HG03175 (cell line): Measurements from ENCODE around the gene BCAR3.

ENCODE experiments used
- ATAC-seq: cut with Tn5 transposase; IDR thresholded peaks from one replicate; pipeline ENCODE4 v1.9.1; 2021; ENCODE audit warnings: mild to moderate bottlenecking, moderate library complexity; ENCODE audit not compliant: unreplicated experiment

BCAR3 gene

DNA sequence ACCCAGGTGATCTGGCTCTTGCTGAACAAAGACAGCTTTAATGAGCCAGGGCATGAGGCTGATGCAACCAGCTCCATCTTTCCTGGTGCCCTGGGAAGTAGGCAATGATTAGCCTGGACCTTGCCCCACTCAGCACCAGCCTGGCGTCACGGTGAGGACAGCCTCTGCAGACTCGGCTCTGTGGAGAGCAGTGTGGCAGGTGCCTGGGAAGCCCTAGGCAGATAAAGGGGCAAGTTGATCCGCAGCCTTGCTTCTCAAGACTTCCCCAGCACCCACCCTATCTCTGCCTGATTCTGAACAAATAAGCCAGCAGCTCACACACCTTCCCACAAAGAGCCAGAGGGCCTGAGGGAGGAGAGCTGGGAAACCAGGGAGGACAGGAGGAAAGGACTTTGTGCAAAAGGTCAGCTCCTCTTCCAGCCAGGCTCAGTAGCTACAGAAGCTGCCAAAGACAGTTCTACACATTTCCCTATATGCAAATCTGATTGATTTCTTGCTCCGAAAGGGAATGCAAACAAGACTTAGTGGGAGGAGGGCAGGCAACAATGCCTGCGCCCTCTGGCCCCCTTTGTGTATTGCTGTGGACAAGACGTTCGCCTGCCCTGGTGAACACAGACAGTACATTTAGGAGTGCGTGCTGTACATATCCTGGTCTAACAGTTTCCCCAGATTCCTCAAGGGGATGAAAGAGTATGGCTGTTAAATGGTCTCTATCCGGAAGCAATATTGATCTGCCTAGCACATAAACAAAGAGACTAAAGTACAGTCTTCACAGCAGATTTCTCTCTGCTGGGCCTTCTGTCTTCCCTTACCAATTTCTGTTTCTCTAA is 63.8 kb downstream of the BCAR3 start:
- ATAC-seq = no peak

DNA sequence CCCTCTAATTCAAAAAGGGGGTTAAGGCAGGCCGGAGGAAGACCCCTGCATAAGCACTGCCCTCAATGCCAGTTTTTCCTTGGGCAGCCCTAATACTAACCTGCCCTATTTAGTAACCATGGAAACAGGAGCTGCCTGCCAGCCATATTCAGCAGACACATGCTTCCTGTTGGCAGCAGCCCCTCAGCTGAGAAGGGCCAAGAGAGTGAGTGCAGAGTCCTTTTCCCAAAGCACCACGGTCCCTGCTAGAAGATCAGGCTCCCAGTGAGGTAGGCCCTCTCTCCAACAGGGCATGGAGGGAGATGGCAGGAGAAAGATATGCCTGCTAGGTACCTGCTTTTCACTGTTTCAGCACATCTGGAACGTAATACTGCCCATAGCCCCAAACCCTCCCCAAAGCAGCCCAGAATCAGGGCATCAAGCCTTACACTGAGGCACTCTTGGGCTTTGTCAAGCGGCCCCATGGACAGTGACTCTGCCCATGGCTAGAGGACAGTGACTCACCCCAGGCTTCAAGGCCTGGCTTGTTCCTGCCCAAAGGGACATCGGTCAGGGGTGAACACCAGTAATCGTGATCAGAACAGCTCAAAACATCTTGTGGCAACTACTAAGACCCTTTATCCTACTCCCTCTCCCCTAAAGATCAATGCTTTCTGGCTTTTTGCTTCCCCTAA is 64.5 kb downstream of the BCAR3 start:
- ATAC-seq = no peak

DNA sequence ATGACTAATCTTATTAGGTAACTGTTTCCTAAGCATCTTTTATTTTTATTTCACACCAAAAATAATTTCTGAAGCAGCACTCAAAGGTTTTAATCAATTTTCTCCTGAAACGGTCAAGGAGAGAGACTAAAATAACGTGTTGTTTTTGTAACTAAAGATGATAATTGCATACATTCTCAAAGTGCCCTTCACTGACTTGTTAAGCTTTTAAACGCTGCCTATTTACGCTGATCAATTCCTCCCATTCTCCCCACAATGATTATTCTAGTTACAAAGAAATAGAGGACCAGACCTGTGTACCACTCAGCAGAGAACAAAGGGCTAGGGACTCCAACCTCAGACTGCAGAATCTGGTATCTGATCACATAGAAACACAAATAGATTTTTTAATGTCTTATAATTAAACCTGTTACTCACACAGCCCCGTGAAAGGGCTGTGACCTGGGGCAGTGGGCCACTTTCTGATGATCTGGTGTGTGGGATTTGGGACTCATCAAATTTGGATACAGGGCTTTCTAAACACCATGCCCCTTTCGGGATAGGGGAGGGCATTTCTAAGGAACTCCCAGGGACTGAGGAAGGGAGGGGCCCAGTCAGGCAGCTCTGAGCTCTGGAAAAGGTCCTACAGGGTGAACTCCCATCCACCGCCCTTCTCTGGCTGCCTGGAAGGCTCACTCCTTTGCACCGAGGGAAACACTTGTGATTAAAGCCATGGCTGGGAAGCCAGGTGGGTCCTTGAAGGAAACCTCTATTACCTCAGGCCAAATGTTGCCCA is 65.2 kb downstream of the BCAR3 start:
- no peak for ATAC-seq

DNA sequence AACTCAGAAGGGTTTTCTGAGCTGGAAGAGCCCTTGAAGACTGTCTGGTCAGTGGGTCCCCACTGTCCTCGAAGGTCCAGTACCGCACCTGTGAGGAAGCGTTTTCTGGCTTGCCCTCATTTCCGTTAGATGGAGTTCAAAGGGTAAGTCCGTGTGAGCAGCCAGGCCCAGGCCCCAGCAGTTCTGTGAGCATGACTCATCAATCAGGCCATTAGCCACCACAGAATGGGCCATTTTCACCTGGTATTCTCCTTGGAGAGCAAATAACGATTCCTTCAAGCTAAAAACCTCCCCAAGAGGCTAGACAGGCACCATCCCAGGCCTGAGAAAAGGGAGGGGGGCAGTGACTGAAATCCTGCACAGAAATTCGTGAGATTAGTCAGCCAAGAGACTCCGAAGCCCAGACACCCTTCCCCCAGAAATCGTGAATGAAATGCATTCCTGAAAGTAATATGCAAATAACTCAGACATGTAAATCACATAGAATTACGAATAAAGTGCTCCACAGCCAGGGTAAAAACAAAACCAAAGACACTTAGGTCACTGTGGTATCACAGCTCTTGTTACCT is 66.0 kb downstream of the BCAR3 start:
- peak; percentile 78 for ATAC-seq

DNA sequence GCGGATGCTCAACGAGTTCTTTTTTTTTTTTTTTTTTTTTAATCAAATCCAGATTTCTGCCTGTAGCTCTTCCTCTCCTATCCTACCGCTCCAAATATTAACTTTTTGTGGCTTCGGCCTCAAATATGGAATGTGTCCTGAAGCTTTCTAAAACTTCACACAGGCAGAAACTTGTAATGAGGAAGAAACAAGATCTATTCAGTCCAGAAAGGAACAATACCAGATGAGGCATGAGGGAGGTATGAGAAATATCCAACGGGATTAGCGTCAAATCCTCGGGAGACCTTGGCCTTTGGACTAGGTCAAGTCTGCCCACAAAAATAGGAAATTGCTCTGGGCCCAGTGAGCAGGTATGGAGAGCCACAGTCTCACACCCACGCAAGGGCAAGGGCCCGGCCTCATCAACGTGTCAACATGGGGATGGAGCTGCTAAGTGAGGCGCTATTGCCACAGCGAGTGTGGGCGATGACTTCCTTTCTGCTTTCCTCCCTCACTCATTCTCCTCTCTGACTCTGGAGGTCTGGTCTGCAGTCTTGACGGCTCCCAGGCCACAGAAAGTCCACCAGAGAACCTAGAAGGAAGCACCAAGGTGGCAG is 66.6 kb downstream of the BCAR3 start:
- ATAC-seq = peak; percentile 57

DNA sequence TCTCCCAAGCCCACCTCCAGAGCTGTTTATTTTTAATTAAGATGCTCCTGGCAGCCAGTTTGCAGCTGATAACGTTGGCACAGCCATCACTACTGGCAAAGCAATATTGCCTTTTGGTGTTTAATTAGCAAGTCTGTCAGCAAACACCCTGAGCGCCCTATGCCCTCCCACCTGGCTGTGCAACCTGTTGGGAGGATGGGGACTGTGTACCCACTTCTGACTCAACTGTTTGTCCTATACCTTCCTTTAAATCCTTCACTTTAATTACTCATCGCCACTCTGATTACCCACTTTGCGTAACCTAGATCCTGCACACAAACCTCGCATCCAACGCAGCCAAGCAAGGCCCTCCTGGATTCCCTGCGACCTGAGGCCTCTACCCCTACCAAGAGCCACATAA is 67.1 kb downstream of the BCAR3 start:
- no peak for ATAC-seq

DNA sequence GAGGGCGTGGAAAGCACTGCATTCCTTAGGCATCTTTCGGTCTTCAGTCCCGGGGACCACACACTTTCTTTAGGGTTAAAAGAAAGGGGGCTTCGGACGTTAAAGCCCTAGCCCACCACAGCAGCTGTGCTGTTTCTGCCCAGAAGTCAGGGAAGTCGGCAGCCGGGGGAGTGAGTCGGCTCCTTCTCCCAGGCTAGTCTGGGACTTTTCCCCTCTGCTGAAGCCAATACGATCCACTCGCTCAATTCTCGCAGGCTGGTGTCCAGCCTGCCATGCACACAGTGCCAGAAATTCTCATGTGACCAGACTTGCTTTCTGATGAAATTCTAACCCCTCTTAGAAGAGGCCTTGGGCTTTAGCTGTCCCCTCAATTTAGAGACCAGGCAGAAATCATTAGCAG is 67.7 kb downstream of the BCAR3 start:
- no peak for ATAC-seq

DNA sequence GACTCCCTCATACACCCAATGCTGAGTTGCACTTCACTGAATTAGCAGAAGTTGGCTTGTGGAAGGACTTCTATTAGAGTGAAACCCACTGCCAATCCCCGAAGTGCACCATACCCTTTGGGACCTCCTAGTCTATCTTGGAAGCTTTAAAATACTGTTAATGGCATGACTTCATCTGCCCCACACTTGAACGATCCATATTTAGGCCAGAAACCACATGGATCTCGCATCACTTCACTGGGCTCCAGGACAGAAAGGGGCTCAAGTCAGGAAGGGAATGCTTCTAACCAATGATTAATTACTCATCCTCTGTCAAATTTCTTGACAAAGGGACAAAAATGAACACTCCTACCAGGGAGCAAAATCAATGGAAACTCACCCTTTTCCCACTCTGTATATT is 69.1 kb downstream of the BCAR3 start:
- no peak for ATAC-seq

DNA sequence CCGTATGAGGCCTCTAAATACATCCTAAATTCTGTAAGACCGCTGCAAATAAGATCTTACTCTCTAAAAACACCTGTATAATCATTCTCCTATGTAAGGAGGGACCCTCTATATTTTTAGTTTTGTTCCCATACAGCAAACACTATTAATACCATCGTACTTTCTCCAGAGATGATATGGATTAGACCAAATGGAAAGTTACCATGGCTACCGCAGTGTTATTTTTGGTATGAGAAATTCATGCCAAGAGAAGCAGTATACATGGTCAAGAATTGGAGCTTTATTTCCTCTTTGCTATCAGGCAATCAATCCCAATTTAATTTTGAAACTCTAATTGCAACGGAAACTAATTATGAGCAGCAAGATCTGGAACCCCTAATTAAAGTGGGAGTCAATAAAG is 70.0 kb downstream of the BCAR3 start:
- ATAC-seq = no peak

DNA sequence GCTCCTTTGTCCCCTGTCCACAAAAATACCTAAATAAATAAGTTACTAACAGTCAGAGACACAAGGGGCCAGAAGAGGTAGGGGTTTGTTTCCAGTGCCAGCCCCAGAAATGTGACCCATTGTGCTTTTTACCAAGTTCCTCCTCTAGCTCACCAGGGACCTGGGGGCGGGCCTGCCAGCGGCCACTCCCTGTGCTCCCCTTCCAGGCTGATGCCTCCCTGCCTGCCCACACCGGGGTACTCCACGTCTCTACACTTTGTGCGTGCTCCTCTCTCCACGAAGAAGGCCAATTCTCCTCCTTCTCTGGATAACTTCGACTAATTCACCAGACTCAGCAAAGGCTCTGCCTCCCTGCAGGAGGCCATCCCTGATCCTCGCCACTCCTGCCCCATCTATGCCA is 72.1 kb downstream of the BCAR3 start:
- ATAC-seq = no peak

DNA sequence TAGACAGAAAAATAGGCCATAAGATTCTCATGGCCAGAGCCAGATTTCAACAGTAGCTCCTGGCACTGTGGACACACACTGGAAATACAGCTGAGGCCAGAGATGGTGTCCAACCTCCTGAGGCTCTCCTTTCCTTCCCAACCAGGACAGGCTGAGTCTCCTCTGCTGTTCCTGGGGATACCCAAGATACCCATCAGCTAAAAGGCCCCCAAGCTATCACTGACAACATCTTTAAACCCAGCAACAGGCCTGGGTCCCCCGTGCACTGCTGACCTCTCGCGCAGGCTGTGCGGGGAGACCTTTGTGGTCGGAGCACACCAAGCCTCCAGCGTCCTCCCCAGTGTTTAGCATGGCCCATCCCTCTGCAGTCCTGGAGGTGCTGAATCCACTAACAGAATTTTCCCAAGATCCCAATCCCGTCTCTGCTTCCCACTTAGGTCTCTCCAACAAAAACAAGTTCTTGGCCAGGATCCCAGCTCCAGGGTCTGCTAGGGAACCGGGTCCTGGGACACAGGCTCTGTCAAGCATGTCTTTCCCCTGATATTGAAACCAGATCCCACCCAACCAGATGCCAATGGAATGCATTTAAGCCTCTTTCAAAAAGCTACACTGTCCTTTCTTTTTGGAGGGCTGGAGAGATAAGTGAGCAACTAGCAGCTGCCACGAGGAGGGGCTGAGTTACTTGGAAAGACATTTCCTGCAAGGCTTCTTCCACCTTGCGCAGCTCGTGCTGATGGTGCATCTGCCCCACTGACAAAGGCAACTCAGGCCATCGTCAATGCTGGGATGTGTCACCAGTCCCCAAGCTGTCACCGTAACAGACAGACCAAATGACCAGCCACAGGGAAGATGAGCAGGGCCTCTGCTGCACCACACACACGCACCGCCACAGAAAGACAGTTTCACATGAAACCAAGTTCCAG is 73.2 kb downstream of the BCAR3 start:
- ATAC-seq = peak; percentile 18

DNA sequence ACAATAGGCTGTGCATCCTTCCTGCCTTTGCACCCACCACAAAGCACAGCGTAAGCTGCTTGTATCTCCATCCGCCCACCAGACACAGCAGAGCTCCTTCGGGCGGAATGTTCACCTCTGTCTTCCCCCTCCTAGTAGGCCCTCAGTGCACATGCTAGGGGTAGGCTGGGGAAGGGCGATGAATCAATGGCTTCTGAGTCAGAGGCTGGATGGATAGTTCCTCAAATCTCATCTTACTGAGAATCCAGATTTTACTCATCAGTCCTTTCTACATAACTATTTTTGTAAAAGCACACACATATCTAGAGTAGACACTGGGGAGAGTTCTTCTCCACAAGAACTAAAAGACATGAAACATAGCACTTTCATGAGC is 73.8 kb downstream of the BCAR3 start:
- peak; percentile 93 for ATAC-seq

DNA sequence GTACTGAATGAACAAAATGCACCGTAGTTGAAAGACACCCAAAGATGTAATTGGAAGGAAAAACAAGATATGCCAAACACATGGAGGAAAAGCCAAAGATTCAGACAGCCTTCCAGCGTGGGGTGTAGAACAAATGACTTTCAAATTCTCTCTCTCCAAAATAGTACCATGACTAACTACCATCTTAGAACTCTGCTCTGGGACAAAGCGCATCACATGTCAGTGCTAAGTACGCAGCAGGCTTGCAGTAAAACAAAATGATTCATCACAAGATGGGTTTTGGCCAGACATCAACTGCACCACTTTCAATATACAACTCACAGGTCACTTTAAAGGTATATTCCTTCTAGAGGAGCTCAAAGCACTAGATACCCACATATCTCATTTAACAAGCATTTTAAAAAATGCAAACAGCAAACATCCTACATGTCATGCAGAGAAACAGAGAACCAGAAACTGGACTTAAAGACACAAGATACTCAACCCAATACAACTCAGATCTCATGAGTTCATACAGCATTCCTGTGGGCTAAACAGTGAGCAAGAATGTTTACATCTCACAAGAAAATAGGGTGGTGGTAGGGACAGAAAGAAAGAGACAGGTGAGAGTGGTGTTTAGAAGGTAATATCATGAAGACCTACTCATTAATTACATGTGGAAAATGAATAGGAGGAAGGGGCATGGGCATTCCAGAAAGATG is 75.7 kb downstream of the BCAR3 start:
- no peak for ATAC-seq

DNA sequence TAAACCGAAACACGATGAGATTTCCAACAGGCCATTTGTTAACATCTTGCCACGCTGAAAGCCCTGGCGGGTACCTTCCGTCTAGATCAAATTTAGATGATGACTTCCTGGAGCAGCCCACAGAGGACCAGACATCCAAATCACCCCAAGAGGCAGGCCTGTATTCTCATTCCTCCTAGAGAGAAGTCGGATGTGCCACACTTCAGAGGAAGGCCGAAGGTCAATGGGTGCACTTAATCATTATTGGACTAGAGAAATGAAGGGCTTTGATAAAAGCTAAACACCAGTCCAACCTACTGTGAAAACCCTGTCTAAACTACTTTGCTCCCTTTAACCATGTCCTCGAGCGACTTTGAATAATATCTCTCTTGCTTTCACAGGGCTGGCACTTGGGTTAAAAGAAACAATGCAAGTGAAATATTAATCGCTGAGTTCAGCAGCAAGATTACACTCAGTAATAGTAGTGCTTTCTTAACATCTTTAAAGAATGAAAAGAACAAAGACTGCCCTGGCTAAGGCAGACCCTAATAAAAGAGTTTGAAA is 76.5 kb downstream of the BCAR3 start:
- no peak for ATAC-seq

DNA sequence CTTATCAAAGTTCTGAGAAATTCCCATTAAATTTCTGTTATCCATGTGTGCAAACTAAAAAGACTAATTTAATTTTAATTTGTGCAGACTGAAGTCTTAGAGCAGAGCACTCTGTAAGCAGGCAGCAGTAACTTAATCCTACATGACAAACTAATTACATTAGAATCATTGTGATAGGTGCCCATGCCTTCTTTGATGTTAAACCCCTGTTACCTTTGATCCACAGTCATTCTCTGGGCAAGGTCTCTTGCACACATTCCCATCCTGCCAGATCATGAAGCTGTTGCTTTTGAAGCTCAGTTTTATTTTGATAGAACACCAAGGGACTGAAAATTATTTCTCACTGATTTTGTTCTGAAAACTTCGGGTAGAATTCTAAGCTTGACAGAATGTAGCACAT is 77.2 kb downstream of the BCAR3 start:
- ATAC-seq = no peak

DNA sequence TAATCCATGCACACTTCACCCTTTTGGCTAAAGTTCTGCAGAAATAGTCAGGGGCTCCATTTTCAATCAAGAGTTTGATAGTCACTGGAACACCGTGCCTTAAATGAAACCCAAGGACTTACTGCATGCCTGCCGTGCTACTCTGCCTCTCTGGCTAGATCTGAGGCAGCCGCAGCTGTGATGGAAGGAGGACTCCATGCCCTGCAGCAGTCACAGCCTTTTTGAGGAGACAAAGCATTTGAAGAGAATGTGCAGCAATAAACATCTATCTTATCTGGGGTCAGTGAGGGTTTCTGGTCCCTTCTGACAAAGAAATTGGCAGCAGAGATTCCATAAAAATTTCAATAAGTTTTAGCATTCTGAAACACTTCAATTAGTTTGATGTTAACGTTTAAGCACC is 78.0 kb downstream of the BCAR3 start:
- no peak for ATAC-seq

DNA sequence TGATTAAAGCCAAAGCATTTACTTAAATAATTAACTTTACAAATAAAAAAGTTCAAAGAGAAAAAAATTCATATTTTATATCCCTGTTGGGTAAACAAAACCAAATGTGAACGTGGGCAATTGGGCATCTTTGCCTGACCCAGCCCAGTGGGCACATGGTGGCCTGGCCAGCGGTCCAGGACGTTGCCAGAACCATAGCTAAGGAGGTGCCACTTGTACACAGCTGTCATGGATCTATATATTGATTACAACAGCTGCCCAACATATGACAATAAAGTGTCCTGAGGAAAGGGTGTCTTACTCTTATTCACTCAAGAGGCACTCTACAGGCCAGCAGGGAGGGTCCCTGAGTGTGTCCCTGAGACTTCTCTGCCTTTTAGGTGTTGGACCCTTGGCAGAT is 78.5 kb downstream of the BCAR3 start:
- ATAC-seq = no peak

DNA sequence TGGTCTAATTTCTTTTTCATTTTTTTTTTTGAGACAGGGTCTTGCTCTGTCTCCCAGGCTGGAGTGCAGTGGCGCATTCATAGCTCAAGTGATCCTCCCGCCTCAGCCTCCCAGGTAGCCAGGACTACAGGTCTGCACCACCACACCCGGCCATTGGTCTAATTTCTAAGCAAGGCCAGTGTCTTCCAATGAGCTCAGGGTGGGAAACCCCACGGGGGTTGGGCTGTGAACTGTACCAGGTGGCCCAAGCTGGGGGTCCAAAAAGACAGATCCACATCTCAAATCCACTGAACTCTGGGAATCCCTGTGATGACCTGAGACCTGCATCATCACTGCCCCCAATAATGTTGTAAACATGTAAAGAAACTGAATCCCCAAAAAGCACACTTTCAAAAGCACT is 79.5 kb downstream of the BCAR3 start:
- no peak for ATAC-seq

DNA sequence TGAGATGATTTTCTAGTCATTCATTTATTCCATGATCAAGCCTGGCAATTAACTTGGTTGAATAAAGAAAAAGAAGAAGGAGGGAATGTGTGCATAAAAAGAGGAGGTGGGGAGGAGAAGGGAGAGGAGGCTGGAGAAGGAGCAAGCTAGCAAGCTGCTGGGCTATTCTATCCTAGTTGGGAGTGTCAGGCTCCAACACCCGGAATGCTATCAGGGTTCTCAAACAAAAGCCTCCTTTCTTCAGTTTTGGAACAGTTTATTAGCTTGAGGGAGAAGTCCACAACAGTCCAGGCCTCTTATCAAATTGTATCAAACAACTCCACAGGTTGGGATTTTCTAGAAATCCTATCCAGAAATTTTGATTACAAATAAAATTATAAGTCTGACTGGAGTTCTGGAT is 80.0 kb downstream of the BCAR3 start:
- ATAC-seq = no peak
